Measurements from ENCODE around the gene GIMAP6.

- TF ChIP-seq POLR2A (IDR thresholded peaks at IDR 0.05; ENCODE audit: low read length), result no peak
- TF ChIP-seq GATA1 (IDR thresholded peaks at IDR 0.05; ENCODE audit: low read depth, low read length), result no peak
Observed at GRCh38 chr7:150626696-150627095, 5.5 kb downstream of the GIMAP6 start.

All from erythroblast (primary cell).